LNCaP clone FGC (cell line): Measurements from ENCODE around the gene ADARB1.

Experiments
- DNase-seq: peaks from one replicate; pipeline ENCODE4 v3.0.0-alpha.2; 2011; ENCODE audit warnings: low read depth
- H3K4me3 ChIP-seq: 2 replicates; pipeline ENCODE4 v1.5.1; 2011; ENCODE audit warnings: mild to moderate bottlenecking, low read depth, low read length, control low read depth
- CTCF ChIP-seq: IDR thresholded peaks from 2 replicates; pipeline ENCODE4 v1.5.1; 2012; ENCODE audit warnings: mild to moderate bottlenecking; ENCODE audit not compliant: control insufficient read depth, insufficient read depth; ENCODE audit errors: extremely low read depth

ADARB1 gene

GRCh38 chr21:45234965-45235364 is 160.6 kb downstream of the ADARB1 start:
- no peak for DNase-seq
- H3K4me3 ChIP-seq = no peak overlapping the region
- no peak for TF ChIP-seq CTCF

GRCh38 chr21:45235488-45235887 is 161.1 kb downstream of the ADARB1 start:
- TF ChIP-seq CTCF = no peak
- H3K4me3 ChIP-seq = no peak overlapping the region
- DNase-seq = no peak

- peak; percentile 26 for TF ChIP-seq CTCF
- H3K4me3 ChIP-seq = no peak overlapping the region
- DNase-seq = no peak
These were observed 162.1 kb downstream of the ADARB1 start for GRCh38 chr21:45236481-45236880.

DNA sequence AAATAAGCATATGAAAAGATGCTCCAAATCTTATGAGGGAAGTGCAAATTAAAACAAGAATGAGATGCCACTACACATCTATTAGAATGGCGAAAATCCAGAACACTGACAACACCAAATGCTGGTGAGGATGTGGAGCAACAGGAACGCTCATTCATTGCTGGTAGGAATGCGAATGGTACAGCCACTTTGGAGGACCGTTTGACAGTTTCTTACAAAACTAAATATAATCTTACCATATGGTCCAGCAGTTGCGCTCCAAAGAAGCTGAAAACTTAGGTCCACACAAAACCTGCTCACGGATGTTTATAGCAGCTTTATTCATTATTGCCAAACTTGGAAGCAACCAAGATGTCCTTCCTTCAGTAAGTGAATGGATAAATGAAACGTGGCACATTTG is 163.0 kb downstream of the ADARB1 start:
- no peak overlapping the region for H3K4me3 ChIP-seq
- no peak for DNase-seq
- no peak for TF ChIP-seq CTCF

GRCh38 chr21:45241357-45241756 is 167.0 kb downstream of the ADARB1 start:
- no peak for TF ChIP-seq CTCF
- H3K4me3 ChIP-seq = no peak overlapping the region
- DNase-seq = no peak

DNA sequence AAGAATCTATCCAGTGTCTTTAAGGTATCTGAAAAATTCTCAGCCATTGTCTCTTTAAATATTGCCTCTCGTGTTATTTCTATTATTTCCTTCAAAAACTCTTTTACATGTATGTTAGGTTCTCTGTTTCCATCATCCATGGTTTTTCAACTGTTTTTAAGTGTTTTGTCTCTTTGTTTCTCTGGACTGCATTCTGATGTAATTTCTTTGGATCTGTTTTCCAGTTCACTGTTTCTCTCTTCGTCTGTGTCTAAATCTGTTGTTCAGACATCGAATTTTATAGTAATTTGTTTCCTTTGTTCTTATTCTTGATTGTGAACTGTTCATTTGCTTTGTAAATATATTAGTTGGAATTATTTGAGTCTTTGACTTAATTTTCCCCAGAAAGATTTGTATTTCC is 169.2 kb downstream of the ADARB1 start:
- DNase-seq = no peak
- H3K4me3 ChIP-seq = no peak overlapping the region
- no peak for TF ChIP-seq CTCF

DNA sequence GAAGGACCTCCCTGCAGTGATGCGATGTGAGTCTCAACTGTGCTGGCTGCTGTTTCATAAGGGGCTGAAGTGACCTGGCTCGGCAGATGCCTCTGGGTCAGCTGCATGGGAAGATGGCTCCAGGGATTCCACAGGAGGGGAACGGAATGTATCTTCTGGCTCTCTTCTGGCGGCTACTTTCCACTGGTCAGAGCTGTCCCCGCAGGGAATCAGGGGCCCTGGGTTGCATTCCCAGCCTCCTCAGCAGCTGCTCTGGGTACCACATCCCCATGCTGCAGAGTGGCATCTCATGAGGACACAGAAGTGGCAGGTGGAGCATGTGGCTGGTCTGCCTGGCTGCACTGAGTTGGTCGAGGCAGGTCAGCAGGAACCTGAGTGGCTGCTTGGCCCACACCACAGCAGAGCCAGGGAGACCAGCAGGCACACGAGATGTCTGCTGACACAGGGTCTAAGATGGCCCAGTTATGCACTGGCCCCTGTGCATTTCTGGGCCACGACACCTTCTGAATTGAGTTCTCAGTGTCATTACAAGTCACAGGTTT is 170.5 kb downstream of the ADARB1 start:
- H3K4me3 ChIP-seq = no peak overlapping the region
- no peak for DNase-seq
- TF ChIP-seq CTCF = no peak
